Measurements from ENCODE around the gene C1orf21. TPM values are rescaled to one million over a fixed set of nuclear protein-coding genes. Genes with fewer than 3 reads are reported as not detected.

C1orf21 gene
- total and polyA plus RNA-seq, 2 donors (not counting 3 experiments of a cell fraction or from before 2014, with no cell fraction given): 0.79 to 8.5 TPM

GRCh38 chr1:184464757-184465156 lies 77.9 kb downstream of the C1orf21 start:
- Histone ChIP-seq H3K4me1 (ENCODE audit: control insufficient read depth, extremely low read depth, insufficient read depth, low read length) (no peaks in the 10 kb centered on the region), H3K9me1 (replicated peaks; ENCODE audit: control insufficient read depth, extremely low read depth, insufficient read depth, low read length) (no peaks in the 10 kb centered on the region), H3K27ac (ENCODE audit: insufficient read depth, low read depth, low read length) (no peak overlapping the region), H3K4me2 (ENCODE audit: insufficient read depth, low read length) (no peak overlapping the region), H4K20me1 (replicated peaks; ENCODE audit: control insufficient read depth, extremely low read depth, insufficient read depth, low read length) (no peaks in the 10 kb centered on the region), H2AFZ (ENCODE audit: low read depth, low read length) (no peak overlapping the region), H3K9ac (replicated peaks; ENCODE audit: extremely low read depth, insufficient read depth, low read length) (no peak overlapping the region), H3K27me3 (ENCODE audit: control insufficient read depth in 2 of 2, insufficient read depth in 2 of 2, low read length in 2 of 2) (no peaks in the 10 kb centered on the region), H3K4me3 (replicated peaks in 1 of 3; ENCODE audit: insufficient read depth in 1 of 3, low read depth in 1 of 3, low read length in 3 of 3) (no peak overlapping the region), H3K79me2 (ENCODE audit: control insufficient read depth, insufficient read depth, low read length) (no peaks in the 10 kb centered on the region), H3K36me3 (ENCODE audit: control insufficient read depth in 2 of 2, extremely low read depth in 1 of 2, insufficient read depth in 2 of 2, low read length in 2 of 2) (no peaks in the 10 kb centered on the region), H3K9me3 (replicated peaks; ENCODE audit: control insufficient read depth, insufficient read depth, low read length) (no peaks in the 10 kb centered on the region)
- ChIA-PET CTCF (no interaction called here), POLR2A (no interaction called here)
- FAIRE-seq (no peak), DNase-seq (ENCODE audit: low read depth, low spot score) (no peak)
- intact Hi-C loops (cut with micrococcal nuclease): no loop called here
- no peak for TF ChIP-seq GATA2 (IDR thresholded peaks at IDR 0.05; ENCODE audit: insufficient read depth, insufficient read length, low read depth, low read length)
- no peak for TF ChIP-seq MYC (IDR thresholded peaks at IDR 0.05; ENCODE audit: low read depth, low read length)
- TF ChIP-seq CTCF (IDR thresholded peaks at IDR 0.05; ENCODE audit: extremely low read depth in 1 of 2, insufficient read depth in 1 of 2, low read depth in 1 of 2, low read length in 2 of 2): no peak
- no peak for TF ChIP-seq FOS (IDR thresholded peaks at IDR 0.05; ENCODE audit: borderline replicate concordance, insufficient read depth, low read length)
- TF ChIP-seq EZH2 (IDR thresholded peaks at IDR 0.05; ENCODE audit: borderline replicate concordance, low read depth, low read length, severe bottlenecking): no peak
- TF ChIP-seq MAX (IDR thresholded peaks at IDR 0.05; ENCODE audit: insufficient read depth, insufficient read length): no peak
- BruUV-seq (replicated peaks): no TSS peak
- dilution Hi-C loops (cut with MboI; ENCODE audit: extremely low pct_ligation_motif_present, low sequenced_read_pairs): no loop called here
